Fibroblast of skin of scalp (primary cell): ENCODE results near the gene WDR7.

Experiments
- DNase-seq: peaks from one replicate; pipeline ENCODE4 v3.0.0-alpha.2; 2013

Gene WDR7

GRCh38 chr18:56891116-56891515 is 240.0 kb downstream of the WDR7 start:
- no peak for DNase-seq

- no peak for DNase-seq
Measured at GRCh38 chr18:56891870-56892269, 240.7 kb downstream of the WDR7 start.

GRCh38 chr18:56897122-56897521 is 246.0 kb downstream of the WDR7 start:
- DNase-seq, result no peak

GRCh38 chr18:56899660-56900059 is 248.5 kb downstream of the WDR7 start:
- no peak for DNase-seq

- no peak for DNase-seq
Measured at GRCh38 chr18:56900195-56901094, 249.3 kb downstream of the WDR7 start.

- DNase-seq, result no peak
Measured at GRCh38 chr18:56901919-56902318, 250.8 kb downstream of the WDR7 start.

- DNase-seq, result no peak
Measured at GRCh38 chr18:56902653-56903052, 251.5 kb downstream of the WDR7 start.

- DNase-seq, result no peak
Measured at GRCh38 chr18:56903686-56904085, 252.5 kb downstream of the WDR7 start.

- DNase-seq, result no peak
Measured at GRCh38 chr18:56907771-56908170, 256.6 kb downstream of the WDR7 start.

- no peak for DNase-seq
Measured at GRCh38 chr18:56910237-56910636, 259.1 kb downstream of the WDR7 start.

- DNase-seq, result no peak
Measured at GRCh38 chr18:56910967-56911366, 259.8 kb downstream of the WDR7 start.

GRCh38 chr18:56913941-56914340 is 262.8 kb downstream of the WDR7 start:
- no peak for DNase-seq

GRCh38 chr18:56919190-56919589 is 268.0 kb downstream of the WDR7 start:
- DNase-seq, result no peak

- DNase-seq, result no peak
Measured at GRCh38 chr18:56921896-56922480, 270.8 kb downstream of the WDR7 start.

- DNase-seq, result no peak
Measured at GRCh38 chr18:56926734-56927133, 275.6 kb downstream of the WDR7 start.

GRCh38 chr18:56927786-56928185 is 276.6 kb downstream of the WDR7 start:
- DNase-seq, result no peak

GRCh38 chr18:56929886-56930285 is 278.7 kb downstream of the WDR7 start:
- DNase-seq, result no peak

GRCh38 chr18:56933472-56933871 is 282.3 kb downstream of the WDR7 start:
- DNase-seq, result no peak

- no peak for DNase-seq
Measured at GRCh38 chr18:56934131-56934530, 283.0 kb downstream of the WDR7 start.

- no peak for DNase-seq
Measured at GRCh38 chr18:56934906-56935305, 283.7 kb downstream of the WDR7 start.

GRCh38 chr18:56935434-56936040 is 284.4 kb downstream of the WDR7 start:
- DNase-seq, result no peak

- no peak for DNase-seq
Measured at GRCh38 chr18:56936457-56936856, 285.3 kb downstream of the WDR7 start.

GRCh38 chr18:56937874-56938430 is 286.8 kb downstream of the WDR7 start:
- DNase-seq, result no peak
